ENCODE measurements around the gene LRRC39. TPM values are rescaled to one million over a fixed set of nuclear protein-coding genes. Genes with fewer than 3 reads are reported as not detected.

Gene LRRC39
- total RNA-seq, 1 experiment from 2014 or later: 0.46 TPM

- Mint-ChIP-seq H3K27ac (no peak overlapping the region), H3K36me3 (0 out of 2 replicates have a peak, but pooled peaks cover 4% of the 10 kb centered on the region), H3K4me3 (no peak overlapping the region), H3K9me3 (no peaks in the 10 kb centered on the region), H3K27me3 (ENCODE audit: low read depth) (no peaks in the 10 kb centered on the region), H3K4me1 (peaks cover 11% of the 10 kb centered on the region)
- CTCF ChIA-PET: no interaction called here
- ATAC-seq (no peak), DNase-seq (ENCODE audit: low spot score) (no peak)
- POLR2A ChIA-PET: no interaction called here
- TF ChIP-seq NFE2L1 (CRISPR knock-in tag; IDR thresholded peaks at IDR 0.05): no peak
- TF ChIP-seq, protein P1, sequence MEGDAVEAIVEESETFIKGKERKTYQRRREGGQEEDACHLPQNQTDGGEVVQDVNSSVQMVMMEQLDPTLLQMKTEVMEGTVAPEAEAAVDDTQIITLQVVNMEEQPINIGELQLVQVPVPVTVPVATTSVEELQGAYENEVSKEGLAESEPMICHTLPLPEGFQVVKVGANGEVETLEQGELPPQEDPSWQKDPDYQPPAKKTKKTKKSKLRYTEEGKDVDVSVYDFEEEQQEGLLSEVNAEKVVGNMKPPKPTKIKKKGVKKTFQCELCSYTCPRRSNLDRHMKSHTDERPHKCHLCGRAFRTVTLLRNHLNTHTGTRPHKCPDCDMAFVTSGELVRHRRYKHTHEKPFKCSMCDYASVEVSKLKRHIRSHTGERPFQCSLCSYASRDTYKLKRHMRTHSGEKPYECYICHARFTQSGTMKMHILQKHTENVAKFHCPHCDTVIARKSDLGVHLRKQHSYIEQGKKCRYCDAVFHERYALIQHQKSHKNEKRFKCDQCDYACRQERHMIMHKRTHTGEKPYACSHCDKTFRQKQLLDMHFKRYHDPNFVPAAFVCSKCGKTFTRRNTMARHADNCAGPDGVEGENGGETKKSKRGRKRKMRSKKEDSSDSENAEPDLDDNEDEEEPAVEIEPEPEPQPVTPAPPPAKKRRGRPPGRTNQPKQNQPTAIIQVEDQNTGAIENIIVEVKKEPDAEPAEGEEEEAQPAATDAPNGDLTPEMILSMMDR (IDR thresholded peaks at IDR 0.05): no peak
- no peak for TF ChIP-seq TEAD4 (CRISPR knock-in tag; IDR thresholded peaks at IDR 0.05)
- TF ChIP-seq NR3C1 (CRISPR knock-in tag; conservative IDR thresholded peaks at IDR 0.05; ENCODE audit: low read depth): no peak
- TF ChIP-seq, protein P2, sequence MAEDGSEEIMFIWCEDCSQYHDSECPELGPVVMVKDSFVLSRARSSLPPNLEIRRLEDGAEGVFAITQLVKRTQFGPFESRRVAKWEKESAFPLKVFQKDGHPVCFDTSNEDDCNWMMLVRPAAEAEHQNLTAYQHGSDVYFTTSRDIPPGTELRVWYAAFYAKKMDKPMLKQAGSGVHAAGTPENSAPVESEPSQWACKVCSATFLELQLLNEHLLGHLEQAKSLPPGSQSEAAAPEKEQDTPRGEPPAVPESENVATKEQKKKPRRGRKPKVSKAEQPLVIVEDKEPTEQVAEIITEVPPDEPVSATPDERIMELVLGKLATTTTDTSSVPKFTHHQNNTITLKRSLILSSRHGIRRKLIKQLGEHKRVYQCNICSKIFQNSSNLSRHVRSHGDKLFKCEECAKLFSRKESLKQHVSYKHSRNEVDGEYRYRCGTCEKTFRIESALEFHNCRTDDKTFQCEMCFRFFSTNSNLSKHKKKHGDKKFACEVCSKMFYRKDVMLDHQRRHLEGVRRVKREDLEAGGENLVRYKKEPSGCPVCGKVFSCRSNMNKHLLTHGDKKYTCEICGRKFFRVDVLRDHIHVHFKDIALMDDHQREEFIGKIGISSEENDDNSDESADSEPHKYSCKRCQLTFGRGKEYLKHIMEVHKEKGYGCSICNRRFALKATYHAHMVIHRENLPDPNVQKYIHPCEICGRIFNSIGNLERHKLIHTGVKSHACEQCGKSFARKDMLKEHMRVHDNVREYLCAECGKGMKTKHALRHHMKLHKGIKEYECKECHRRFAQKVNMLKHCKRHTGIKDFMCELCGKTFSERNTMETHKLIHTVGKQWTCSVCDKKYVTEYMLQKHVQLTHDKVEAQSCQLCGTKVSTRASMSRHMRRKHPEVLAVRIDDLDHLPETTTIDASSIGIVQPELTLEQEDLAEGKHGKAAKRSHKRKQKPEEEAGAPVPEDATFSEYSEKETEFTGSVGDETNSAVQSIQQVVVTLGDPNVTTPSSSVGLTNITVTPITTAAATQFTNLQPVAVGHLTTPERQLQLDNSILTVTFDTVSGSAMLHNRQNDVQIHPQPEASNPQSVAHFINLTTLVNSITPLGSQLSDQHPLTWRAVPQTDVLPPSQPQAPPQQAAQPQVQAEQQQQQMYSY (CRISPR knock-in tag; IDR thresholded peaks at IDR 0.05): no peak
- no peak for TF ChIP-seq ZNF396 (CRISPR knock-in tag; IDR thresholded peaks at IDR 0.05; ENCODE audit: borderline replicate concordance)
- TF ChIP-seq, protein P3, sequence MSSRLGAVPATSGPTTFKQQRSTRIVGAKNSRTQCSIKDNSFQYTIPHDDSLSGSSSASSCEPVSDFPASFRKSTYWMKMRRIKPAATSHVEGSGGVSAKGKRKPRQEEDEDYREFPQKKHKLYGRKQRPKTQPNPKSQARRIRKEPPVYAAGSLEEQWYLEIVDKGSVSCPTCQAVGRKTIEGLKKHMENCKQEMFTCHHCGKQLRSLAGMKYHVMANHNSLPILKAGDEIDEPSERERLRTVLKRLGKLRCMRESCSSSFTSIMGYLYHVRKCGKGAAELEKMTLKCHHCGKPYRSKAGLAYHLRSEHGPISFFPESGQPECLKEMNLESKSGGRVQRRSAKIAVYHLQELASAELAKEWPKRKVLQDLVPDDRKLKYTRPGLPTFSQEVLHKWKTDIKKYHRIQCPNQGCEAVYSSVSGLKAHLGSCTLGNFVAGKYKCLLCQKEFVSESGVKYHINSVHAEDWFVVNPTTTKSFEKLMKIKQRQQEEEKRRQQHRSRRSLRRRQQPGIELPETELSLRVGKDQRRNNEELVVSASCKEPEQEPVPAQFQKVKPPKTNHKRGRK (CRISPR knock-in tag; IDR thresholded peaks at IDR 0.05; ENCODE audit: borderline replicate concordance): no peak
- TF ChIP-seq GRHL2 (CRISPR knock-in tag; IDR thresholded peaks at IDR 0.05; ENCODE audit: insufficient replicate concordance, severe bottlenecking): no peak
- TF ChIP-seq, protein P4, sequence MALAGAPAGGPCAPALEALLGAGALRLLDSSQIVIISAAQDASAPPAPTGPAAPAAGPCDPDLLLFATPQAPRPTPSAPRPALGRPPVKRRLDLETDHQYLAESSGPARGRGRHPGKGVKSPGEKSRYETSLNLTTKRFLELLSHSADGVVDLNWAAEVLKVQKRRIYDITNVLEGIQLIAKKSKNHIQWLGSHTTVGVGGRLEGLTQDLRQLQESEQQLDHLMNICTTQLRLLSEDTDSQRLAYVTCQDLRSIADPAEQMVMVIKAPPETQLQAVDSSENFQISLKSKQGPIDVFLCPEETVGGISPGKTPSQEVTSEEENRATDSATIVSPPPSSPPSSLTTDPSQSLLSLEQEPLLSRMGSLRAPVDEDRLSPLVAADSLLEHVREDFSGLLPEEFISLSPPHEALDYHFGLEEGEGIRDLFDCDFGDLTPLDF (CRISPR knock-in tag; IDR thresholded peaks at IDR 0.05): no peak
- TF ChIP-seq, protein P5, sequence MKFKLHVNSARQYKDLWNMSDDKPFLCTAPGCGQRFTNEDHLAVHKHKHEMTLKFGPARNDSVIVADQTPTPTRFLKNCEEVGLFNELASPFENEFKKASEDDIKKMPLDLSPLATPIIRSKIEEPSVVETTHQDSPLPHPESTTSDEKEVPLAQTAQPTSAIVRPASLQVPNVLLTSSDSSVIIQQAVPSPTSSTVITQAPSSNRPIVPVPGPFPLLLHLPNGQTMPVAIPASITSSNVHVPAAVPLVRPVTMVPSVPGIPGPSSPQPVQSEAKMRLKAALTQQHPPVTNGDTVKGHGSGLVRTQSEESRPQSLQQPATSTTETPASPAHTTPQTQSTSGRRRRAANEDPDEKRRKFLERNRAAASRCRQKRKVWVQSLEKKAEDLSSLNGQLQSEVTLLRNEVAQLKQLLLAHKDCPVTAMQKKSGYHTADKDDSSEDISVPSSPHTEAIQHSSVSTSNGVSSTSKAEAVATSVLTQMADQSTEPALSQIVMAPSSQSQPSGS (CRISPR knock-in tag; IDR thresholded peaks at IDR 0.05; ENCODE audit: borderline replicate concordance, low read depth): no peak
- no peak for TF ChIP-seq RORB (CRISPR knock-in tag; IDR thresholded peaks at IDR 0.05)
These were observed 26.4 kb downstream of the LRRC39 start for GRCh38 chr1:100151679-100152078.

DNA sequence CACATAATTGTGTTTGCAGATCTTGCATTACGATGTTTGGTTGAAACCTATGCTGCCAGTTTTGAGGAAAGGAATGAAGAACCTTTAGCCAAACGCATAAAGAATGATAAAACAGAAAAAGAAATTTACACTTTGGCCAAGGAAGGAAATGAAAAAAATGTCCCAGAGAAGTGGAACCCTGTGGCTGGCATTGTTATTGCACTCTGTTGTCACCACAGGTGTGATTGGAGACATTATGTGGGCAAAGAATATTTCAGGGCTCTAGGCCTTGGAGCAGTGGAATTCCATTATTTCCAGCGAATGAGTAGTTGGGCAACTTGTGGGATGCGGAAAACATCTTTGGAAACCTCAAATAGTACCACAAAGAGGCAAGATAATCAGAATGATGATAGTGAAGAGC is 30.2 kb downstream of the LRRC39 start:
- H3K36me3 Mint-ChIP-seq: peaks cover 24% of the 10 kb centered on the region
- peak; percentile 92 for ATAC-seq
- no peaks in the 10 kb centered on the region for H3K9me3 Mint-ChIP-seq
- no peaks in the 10 kb centered on the region for H3K27me3 Mint-ChIP-seq (ENCODE audit: low read depth)
- TF ChIP-seq, protein P6, sequence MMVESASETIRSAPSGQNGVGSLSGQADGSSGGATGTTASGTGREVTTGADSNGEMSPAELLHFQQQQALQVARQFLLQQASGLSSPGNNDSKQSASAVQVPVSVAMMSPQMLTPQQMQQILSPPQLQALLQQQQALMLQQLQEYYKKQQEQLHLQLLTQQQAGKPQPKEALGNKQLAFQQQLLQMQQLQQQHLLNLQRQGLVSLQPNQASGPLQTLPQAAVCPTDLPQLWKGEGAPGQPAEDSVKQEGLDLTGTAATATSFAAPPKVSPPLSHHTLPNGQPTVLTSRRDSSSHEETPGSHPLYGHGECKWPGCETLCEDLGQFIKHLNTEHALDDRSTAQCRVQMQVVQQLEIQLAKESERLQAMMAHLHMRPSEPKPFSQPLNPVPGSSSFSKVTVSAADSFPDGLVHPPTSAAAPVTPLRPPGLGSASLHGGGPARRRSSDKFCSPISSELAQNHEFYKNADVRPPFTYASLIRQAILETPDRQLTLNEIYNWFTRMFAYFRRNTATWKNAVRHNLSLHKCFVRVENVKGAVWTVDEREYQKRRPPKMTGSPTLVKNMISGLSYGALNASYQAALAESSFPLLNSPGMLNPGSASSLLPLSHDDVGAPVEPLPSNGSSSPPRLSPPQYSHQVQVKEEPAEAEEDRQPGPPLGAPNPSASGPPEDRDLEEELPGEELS (CRISPR knock-in tag; IDR thresholded peaks at IDR 0.05): no peak
- TF ChIP-seq, protein P4 (CRISPR knock-in tag; IDR thresholded peaks at IDR 0.05): no peak
- no peak for TF ChIP-seq ZNF232 (CRISPR knock-in tag; IDR thresholded peaks at IDR 0.05)
- TF ChIP-seq, protein P7, sequence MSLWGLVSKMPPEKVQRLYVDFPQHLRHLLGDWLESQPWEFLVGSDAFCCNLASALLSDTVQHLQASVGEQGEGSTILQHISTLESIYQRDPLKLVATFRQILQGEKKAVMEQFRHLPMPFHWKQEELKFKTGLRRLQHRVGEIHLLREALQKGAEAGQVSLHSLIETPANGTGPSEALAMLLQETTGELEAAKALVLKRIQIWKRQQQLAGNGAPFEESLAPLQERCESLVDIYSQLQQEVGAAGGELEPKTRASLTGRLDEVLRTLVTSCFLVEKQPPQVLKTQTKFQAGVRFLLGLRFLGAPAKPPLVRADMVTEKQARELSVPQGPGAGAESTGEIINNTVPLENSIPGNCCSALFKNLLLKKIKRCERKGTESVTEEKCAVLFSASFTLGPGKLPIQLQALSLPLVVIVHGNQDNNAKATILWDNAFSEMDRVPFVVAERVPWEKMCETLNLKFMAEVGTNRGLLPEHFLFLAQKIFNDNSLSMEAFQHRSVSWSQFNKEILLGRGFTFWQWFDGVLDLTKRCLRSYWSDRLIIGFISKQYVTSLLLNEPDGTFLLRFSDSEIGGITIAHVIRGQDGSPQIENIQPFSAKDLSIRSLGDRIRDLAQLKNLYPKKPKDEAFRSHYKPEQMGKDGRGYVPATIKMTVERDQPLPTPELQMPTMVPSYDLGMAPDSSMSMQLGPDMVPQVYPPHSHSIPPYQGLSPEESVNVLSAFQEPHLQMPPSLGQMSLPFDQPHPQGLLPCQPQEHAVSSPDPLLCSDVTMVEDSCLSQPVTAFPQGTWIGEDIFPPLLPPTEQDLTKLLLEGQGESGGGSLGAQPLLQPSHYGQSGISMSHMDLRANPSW (CRISPR knock-in tag; conservative IDR thresholded peaks at IDR 0.05; ENCODE audit: low read depth): no peak
- H3K27ac Mint-ChIP-seq: peak overlapping the region; percentile 89
- H3K4me1 Mint-ChIP-seq: peaks cover 11% of the 10 kb centered on the region
- DNase-seq (ENCODE audit: low spot score): no peak
- POLR2A ChIA-PET: interaction anchor here (0.6 kb wide), 1 partner anchor 311 kb away, joined by 3 read pairs; no protein-coding TSS in a partner anchor
- CTCF ChIA-PET: no interaction called here
- H3K4me3 Mint-ChIP-seq: no peak overlapping the region

Measured in WTC11 (cell line).